ENCODE data around the gene LRCH1. TPM values are rescaled to one million over a fixed set of nuclear protein-coding genes. Genes with fewer than 3 reads are reported as not detected.
A peak's percentile ranks its signal among the peaks of the same experiment; 100 is the strongest.

Gene LRCH1
- total and polyA plus RNA-seq, 4 donors, result 2.6 to 6.6 (median 3.4) TPM

- Histone ChIP-seq H3K27me3 (ENCODE audit: control insufficient read depth in 4 of 4, insufficient read depth in 4 of 4, low read length in 3 of 4) (no peaks in the 10 kb centered on the region), H3K27ac (ENCODE audit: low read depth in 1 of 2, low read length in 2 of 2) (no peak overlapping the region), H3K4me1 (ENCODE audit: control insufficient read depth in 4 of 4, insufficient read depth in 4 of 4, low read length in 3 of 4) (peaks cover 11 to 45% (median 27%) of the 10 kb centered on the region in 4 donors), H3K4me3 (ENCODE audit: low read depth in 1 of 3, low read length in 3 of 3) (no peak overlapping the region), H3K36me3 (ENCODE audit: control insufficient read depth in 4 of 4, insufficient read depth in 3 of 4, low read depth in 1 of 4, low read length in 3 of 4) (no peaks in the 10 kb centered on the region), H3K9ac (ENCODE audit: low read depth in 1 of 2, low read length in 2 of 2) (no peak overlapping the region), H3K9me3 (ENCODE audit: control insufficient read depth in 4 of 4, low read length in 3 of 4) (no peaks in the 10 kb centered on the region)
- WGBS, result 84% methylated on average over 2 of the region's 2 CpGs
- no peak for TF ChIP-seq CTCF (IDR thresholded peaks at IDR 0.05; ENCODE audit: low read depth, low read length, missing input control)
- no peak for TF ChIP-seq REST (IDR thresholded peaks at IDR 0.05)
- TF ChIP-seq TAF1 (conservative IDR thresholded peaks at IDR 0.05), result no peak
- TF ChIP-seq MAX (IDR thresholded peaks at IDR 0.05), result no peak
- no peak for TF ChIP-seq GABPA (IDR thresholded peaks at IDR 0.05 in 1 of 2, conservative IDR thresholded peaks at IDR 0.05 in 1 of 2)
- DNase-seq (ENCODE audit: low spot score), result no peak
These were observed 45.8 kb downstream of the LRCH1 start for GRCh38 chr13:46598820-46599180.

- peak overlapping the region; percentile 90 for H3K27ac ChIP-seq (ENCODE audit: low read depth in 1 of 2, low read length in 2 of 2)
- peaks cover 10 to 50% (median 32%) of the 10 kb centered on the region in 4 donors for H3K4me1 ChIP-seq (ENCODE audit: control insufficient read depth in 4 of 4, insufficient read depth in 4 of 4, low read length in 3 of 4)
- TF ChIP-seq ATF3 (IDR thresholded peaks at IDR 0.05) (no peak), ZBTB33 (IDR thresholded peaks at IDR 0.05) (no peak), GABPA (IDR thresholded peaks at IDR 0.05 in 1 of 2, conservative IDR thresholded peaks at IDR 0.05 in 1 of 2) (no peak), FOXA2 (IDR thresholded peaks at IDR 0.05) (peak; percentile 1), YY1 (IDR thresholded peaks at IDR 0.05) (peak; percentile 5), EGR1 (IDR thresholded peaks at IDR 0.05; ENCODE audit: low read depth in 2 of 2) (no peak)
These were observed 48.0 kb downstream of the LRCH1 start for GRCh38 chr13:46600943-46601311.

More at GRCh38 chr13:46600943-46601311, 48.0 kb downstream of the LRCH1 start:
- WGBS, result 93% methylated on average over 3 of the region's 3 CpGs
- H3K27me3 ChIP-seq (ENCODE audit: control insufficient read depth in 4 of 4, insufficient read depth in 4 of 4, low read length in 3 of 4), result no peaks in the 10 kb centered on the region
- H3K9ac ChIP-seq (ENCODE audit: low read depth in 1 of 2, low read length in 2 of 2), result peak overlapping the region in 1 of 2 donors; percentile 34
- H3K9me3 ChIP-seq (ENCODE audit: control insufficient read depth in 4 of 4, low read length in 3 of 4), result no peaks in the 10 kb centered on the region
- no peak for DNase-seq (ENCODE audit: low spot score)
- H3K36me3 ChIP-seq (ENCODE audit: control insufficient read depth in 4 of 4, insufficient read depth in 3 of 4, low read depth in 1 of 4, low read length in 3 of 4), result no peaks in the 10 kb centered on the region
- H3K4me3 ChIP-seq (ENCODE audit: low read depth in 1 of 3, low read length in 3 of 3), result no peak overlapping the region
